NOMO-1 treated with DMSO at 0.1 percent for 48 hours (cell line): ENCODE data around the gene REEP2.
A peak's percentile ranks its signal among the peaks of the same experiment; 100 is the strongest.
"Not testable (repeated sequence)": the region's sequence is repeated elsewhere in the genome, so short reads cannot be mapped to it uniquely, and the experiment has no call there.

Source experiments
- DNase-seq: peaks from one replicate; lab custom pipeline; 2025; ENCODE audit not compliant: unreplicated experiment; lab: John Stamatoyannopoulos, UW

The REEP2 gene

GRCh38 chr5:138466125-138466899, 27.5 kb downstream of the REEP2 start:
- DNase-seq: no peak

GRCh38 chr5:138466900-138467710, 28.2 kb downstream of the REEP2 start:
- DNase-seq: no peak

- DNase-seq: no peak
Observed at GRCh38 chr5:138467711-138468132, 28.9 kb downstream of the REEP2 start.

- peak; percentile 25 for DNase-seq
Observed at GRCh38 chr5:138468133-138468965, 29.5 kb downstream of the REEP2 start.

- no peak for DNase-seq
Observed at GRCh38 chr5:138468966-138469539, 30.2 kb downstream of the REEP2 start.

GRCh38 chr5:138469540-138470321, 30.9 kb downstream of the REEP2 start:
- DNase-seq: no peak

GRCh38 chr5:138470322-138471051, 31.6 kb downstream of the REEP2 start:
- DNase-seq: no peak

GRCh38 chr5:138471052-138471361, 32.1 kb downstream of the REEP2 start:
- no peak for DNase-seq

- DNase-seq: no peak
Observed at GRCh38 chr5:138472353-138472752, 33.5 kb downstream of the REEP2 start.

- not testable (repeated sequence) for DNase-seq
Observed at GRCh38 chr5:138473151-138473550, 34.3 kb downstream of the REEP2 start.

GRCh38 chr5:138476918-138477317, 38.1 kb downstream of the REEP2 start:
- no peak for DNase-seq

- no peak for DNase-seq
Observed at GRCh38 chr5:138482638-138483037, 43.8 kb downstream of the REEP2 start.

GRCh38 chr5:138488481-138488945, 49.7 kb downstream of the REEP2 start:
- DNase-seq: no peak

- no peak for DNase-seq
Observed at GRCh38 chr5:138489683-138490061, 50.8 kb downstream of the REEP2 start.

GRCh38 chr5:138490648-138491283, 51.9 kb downstream of the REEP2 start:
- DNase-seq: no peak

GRCh38 chr5:138491284-138491648, 52.4 kb downstream of the REEP2 start:
- DNase-seq: no peak

GRCh38 chr5:138491669-138492559, 53.1 kb downstream of the REEP2 start:
- peak; percentile 87 for DNase-seq

- no peak for DNase-seq
Observed at GRCh38 chr5:138492560-138493045, 53.7 kb downstream of the REEP2 start.
